ENCODE measurements around the gene ANKRD6.

Gene ANKRD6

GRCh38 chr6:89471287-89471867 lies 38.4 kb downstream of the ANKRD6 start:
- DNase-seq (ENCODE audit: low read depth in 2 of 2), result no peak

DNA sequence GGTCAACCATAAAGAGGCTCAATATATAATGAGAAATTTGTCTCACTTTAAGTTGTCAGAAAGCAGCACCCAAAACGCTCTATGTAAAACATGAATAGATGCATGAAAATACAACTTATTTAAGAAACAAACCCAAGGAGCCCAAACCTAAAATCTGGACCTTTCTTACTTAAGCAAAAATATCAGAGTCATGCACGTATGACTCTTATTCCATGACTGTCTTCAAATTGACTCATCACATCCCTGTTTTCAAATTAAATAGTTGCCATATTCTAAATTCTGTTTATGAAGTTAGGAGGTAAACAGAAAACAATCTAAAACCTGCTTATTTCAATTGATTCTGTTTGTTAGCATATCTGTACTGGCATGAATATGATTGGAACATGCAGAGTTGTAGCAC lies 42.1 kb downstream of the ANKRD6 start:
- DNase-seq (ENCODE audit: low read depth in 2 of 2), result no peak

DNA sequence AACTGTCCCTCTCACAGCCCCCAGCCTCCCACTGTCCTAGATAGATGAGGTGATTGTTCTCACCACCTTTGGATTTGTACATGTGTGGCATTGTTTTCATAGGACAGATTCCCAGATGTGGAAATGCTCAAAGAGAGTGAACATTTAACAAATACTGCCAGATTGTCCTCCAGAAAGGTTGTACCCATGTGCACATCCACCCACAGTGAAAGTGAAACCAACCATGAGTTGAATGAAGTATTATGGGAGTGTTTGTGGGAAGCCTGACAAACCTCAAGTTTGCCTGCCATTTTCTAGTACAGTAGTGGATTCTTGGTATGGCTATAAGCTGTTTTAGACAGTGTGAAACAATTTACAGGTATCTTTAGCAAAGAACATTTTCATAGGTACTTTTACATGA lies 42.7 kb downstream of the ANKRD6 start:
- DNase-seq (ENCODE audit: low read depth in 2 of 2), result no peak

DNA sequence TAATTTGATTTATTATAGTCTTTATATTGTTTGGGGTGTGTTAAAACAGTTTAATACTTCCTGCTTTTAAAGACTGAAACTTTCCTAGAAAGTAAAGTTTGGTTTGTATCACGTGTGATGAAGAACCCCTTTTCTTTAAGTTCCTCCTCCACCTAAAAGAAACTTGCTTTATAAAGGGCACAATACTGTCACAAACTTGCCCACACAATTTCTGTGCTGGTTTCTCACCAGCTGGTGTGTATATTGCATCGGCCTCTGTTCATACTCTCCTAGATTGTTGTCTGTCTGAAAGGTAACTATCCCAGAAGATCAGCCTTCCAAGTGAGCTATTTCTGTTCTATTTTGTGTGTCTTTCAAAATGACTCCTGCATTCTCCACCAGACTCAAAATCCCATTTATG lies 46.9 kb downstream of the ANKRD6 start:
- DNase-seq (ENCODE audit: low read depth in 2 of 2), result no peak

DNA sequence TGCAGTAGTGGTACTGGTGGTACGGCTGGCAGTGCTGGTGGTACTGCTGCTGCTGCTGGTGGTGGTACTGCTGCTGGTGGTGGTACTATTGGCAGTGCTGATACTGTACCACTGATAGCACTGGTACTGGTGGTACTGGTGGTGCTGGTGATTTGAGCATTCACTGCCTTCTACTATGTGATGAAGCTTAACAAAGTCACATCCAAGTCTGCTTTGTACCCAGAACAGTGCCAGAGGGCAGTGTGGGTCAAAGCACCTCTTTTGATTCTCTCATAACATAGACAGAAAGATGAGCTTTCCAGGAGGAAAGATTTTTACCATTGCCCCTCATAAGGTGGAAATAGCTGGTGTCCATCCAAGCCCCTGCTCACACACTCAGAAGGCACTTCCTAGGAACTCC lies 48.7 kb downstream of the ANKRD6 start:
- no peak for DNase-seq (ENCODE audit: low read depth in 2 of 2)

DNA sequence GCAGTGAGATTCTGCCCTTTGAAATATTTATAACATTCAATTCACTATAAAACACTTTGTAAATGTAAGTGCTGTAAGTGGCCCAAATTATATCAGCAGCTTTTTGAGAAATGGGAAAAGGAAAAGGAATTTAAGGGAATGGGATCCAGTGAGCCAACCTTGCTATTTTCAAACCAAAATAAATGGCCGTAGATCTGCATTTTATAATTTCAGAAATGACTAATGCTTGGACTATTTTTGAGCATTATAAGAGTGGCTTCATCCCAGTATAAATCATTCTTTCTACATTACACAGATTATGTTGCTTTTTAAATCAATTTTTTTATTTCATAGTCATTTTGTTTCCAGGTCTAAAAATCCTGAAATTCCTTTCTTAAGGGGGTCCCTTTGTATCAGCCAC lies 49.2 kb downstream of the ANKRD6 start:
- DNase-seq (ENCODE audit: low read depth in 2 of 2), result no peak

DNA sequence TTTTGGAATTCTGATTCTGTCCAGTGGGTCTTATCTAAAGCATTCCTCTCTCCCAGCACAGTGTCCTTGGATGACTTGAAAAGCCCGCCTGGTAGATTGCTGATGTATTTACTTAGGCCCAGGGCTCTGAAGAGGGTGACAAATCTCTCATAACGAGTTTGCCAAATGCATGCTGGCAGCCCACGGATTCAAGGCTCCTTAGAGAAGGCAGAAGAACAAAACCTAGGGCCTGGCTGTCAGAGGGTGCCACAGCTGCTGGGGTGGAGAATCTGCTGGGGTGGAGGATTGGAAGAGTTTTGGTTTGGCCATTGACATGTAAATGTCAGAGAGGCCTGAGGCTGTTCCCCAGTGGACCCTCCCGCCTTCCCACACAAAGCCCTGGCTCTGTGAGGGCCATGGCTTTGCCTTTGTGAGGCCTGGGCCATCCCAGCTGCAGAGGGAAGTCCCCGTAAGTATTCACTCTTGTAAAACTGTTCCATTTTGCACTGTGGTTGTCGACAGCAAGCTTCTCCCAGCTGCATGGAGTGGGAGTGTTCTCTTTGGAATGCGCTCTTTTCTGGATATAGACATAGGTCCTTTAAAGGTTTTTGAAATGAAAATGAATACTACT lies 50.3 kb downstream of the ANKRD6 start:
- DNase-seq (ENCODE audit: low read depth in 2 of 2), result no peak

GRCh38 chr6:89485320-89485719 lies 52.4 kb downstream of the ANKRD6 start:
- DNase-seq (ENCODE audit: low read depth in 2 of 2), result no peak

DNA sequence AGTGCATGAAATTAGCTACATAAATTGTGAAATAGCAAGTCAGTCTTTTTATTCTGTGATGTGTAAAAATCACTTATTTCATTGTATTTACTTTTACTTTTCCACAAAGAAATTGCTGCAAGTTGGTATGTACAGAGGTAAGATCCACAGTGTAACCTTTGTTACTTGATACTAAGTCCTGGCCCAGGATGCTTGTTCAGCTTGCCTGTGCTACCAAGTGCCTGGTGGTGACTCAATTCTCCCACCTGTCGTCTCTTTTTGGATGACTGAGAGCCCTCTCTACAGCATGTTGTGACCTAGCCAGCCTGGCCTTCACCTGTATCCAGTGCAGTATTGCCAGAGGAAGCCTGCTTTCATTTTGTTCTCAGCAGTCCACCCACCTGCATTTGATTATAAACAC lies 54.9 kb downstream of the ANKRD6 start:
- no peak for DNase-seq (ENCODE audit: low read depth in 2 of 2)

DNA sequence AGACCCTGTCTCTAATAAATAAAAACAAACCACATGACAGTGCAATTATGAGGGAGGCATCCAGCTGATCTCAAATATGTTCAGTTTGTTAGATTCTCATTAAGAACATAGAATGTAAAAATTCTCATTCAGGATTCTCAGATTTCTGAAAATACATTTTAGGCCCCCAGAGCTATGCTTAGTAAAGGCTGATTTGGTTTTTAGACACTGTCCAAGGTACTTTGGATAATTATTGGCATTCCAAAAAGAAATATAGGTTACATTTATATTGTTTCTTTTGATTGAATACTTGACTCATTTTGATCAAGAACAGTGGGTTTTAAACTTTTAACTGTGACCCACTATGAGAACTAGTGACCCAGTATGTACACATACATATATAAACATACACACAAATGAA lies 55.5 kb downstream of the ANKRD6 start:
- DNase-seq (ENCODE audit: low read depth in 2 of 2), result no peak

GRCh38 chr6:89489078-89489477 lies 56.1 kb downstream of the ANKRD6 start:
- DNase-seq (ENCODE audit: low read depth in 2 of 2), result no peak

DNA sequence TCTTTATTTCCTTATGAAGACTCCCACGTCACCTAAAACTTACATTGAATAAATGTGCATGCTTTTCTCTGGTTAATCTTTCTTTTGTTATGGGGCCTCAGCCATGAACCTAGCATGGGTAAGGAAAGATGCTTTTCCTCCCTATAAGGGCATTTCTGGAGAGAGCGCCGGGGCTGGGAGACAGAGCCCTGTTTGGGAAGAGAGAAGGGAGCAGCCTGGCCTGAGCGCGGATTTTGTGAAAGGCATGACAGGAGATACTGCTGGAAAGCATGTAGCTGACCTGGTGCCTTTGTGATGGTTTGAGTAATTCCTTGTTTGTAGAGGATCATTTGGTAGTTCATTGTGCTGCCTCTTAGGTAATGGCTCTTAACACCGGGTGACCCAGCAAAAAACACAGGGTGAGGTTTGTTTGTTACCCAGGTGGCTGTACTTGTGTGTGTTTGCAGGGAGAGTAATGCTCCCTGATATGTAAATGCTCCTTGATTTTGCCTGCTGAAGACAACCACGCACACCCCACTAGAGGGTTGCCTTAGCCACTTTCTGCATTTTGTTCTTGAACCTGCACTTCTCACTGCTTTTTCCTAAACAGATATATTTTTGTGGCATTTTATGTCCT lies 59.2 kb downstream of the ANKRD6 start:
- DNase-seq (ENCODE audit: low read depth in 2 of 2), result no peak

- DNase-seq (ENCODE audit: low read depth in 2 of 2), result no peak
These were observed 61.3 kb downstream of the ANKRD6 start for GRCh38 chr6:89494131-89494793.

GRCh38 chr6:89495961-89496535 lies 63.1 kb downstream of the ANKRD6 start:
- DNase-seq (ENCODE audit: low read depth in 2 of 2), result no peak

GRCh38 chr6:89500611-89501010 lies 67.7 kb downstream of the ANKRD6 start:
- DNase-seq (ENCODE audit: low read depth in 2 of 2), result no peak

GRCh38 chr6:89501222-89501621 lies 68.3 kb downstream of the ANKRD6 start:
- DNase-seq (ENCODE audit: low read depth in 2 of 2), result no peak

GRCh38 chr6:89501753-89502152 lies 68.8 kb downstream of the ANKRD6 start:
- no peak for DNase-seq (ENCODE audit: low read depth in 2 of 2)

- DNase-seq (ENCODE audit: low read depth in 2 of 2), result no peak
These were observed 70.7 kb downstream of the ANKRD6 start for GRCh38 chr6:89503641-89504040.

- no peak for DNase-seq (ENCODE audit: low read depth in 2 of 2)
These were observed 72.9 kb downstream of the ANKRD6 start for GRCh38 chr6:89505847-89506246.

GRCh38 chr6:89506716-89507617 lies 74.0 kb downstream of the ANKRD6 start:
- DNase-seq (ENCODE audit: low read depth in 2 of 2), result no peak

DNA sequence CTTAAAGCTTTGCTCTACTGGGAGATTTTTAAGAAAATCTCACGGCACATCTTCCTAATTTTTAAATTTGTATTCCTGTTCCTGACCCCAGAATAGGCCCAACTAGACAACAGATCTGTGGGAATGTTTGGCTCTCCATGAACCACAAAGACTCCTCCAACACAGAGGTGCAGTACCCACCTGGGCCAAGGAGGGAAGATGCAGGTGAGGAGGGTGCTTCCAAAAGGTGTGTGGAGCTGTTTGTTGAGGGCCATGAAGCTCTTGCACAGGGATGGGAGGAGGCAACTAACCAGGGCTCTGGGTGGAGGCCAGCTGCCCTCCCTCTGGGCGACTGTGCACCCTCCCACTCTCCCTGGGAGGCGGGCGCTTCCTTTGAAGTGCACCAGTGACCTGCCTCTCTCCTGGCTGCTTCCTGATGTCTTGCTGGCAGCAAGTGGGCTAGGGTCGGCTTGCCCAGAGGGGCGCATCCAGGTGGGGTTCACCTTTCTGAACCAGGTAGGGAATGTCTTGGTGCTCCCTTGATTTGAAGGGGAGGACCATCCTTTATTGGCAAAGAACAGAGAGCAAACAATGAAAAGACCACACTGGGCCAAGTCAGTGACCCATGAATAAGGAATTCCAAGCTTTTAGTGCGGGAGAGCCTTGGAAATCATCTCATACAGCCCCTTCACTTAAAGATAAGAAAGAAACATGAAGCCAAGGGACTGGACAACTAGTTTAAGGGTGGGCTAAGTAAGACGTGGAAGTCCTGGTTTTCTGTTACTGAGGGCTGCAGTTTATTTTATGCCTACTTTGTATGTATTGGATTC lies 76.0 kb downstream of the ANKRD6 start:
- DNase-seq (ENCODE audit: low read depth in 2 of 2), result no peak

All from stimulated activated CD4-positive, alpha-beta T cell treated with anti-CD3 and anti-CD28 coated beads, Interleukin-12 subunit alpha, Interleukin-12 subunit beta, amount 100 ng/mL, for 24 hours (primary cell).